HG03095 (cell line): Measurements from ENCODE around the gene RBM23.
"Not testable (repeated sequence)": the region's sequence is repeated elsewhere in the genome, so short reads cannot be mapped to it uniquely, and the experiment has no call there.

Experiments used
- ATAC-seq: cut with Tn5 transposase; IDR thresholded peaks from one replicate; pipeline ENCODE4 v1.9.1; 2021; ENCODE audit warnings: moderate library complexity; ENCODE audit not compliant: unreplicated experiment

RBM23 gene

GRCh38 chr14:22918804-22919600 lies at the start of gene RBM23:
TSS of gene RBM23 (minus strand) at chr14:22919149.
- ATAC-seq, result peak; percentile 86

- ATAC-seq, result no peak
Measured at GRCh38 chr14:22966783-22967269, 47.9 kb upstream of the RBM23 start.

- not testable (repeated sequence) for ATAC-seq
Measured at GRCh38 chr14:22965916-22966782, 47.2 kb upstream of the RBM23 start.

DNA sequence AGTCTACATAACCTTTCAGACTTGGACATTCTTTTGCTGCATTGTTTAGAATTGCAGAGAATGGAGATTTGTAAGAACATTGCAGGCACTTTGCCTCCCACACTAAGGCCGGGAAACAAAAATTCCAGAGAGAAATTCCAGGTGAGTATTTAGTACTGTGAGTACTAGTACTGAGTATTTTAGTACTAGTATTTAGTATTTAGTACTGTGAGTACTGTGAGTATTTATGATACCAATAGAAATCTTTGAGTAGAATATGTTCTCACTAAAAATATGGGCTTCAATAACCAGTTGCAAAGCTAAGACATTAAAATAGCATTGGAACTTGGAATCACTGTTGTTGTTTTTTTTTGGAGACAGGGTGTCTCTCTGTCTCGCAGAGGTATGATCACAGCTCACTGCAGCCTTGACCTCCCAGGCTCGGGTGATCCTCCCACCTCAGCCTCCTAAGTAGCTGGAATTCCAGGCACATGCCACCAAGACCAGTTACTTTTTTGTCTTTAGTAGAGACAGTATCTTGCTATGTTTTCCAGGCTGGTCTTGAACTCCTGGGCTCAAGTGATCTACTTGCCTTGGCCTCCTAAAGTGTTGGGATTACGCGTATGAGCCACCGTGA lies 43.2 kb upstream of the RBM23 start:
- no peak for ATAC-seq

DNA sequence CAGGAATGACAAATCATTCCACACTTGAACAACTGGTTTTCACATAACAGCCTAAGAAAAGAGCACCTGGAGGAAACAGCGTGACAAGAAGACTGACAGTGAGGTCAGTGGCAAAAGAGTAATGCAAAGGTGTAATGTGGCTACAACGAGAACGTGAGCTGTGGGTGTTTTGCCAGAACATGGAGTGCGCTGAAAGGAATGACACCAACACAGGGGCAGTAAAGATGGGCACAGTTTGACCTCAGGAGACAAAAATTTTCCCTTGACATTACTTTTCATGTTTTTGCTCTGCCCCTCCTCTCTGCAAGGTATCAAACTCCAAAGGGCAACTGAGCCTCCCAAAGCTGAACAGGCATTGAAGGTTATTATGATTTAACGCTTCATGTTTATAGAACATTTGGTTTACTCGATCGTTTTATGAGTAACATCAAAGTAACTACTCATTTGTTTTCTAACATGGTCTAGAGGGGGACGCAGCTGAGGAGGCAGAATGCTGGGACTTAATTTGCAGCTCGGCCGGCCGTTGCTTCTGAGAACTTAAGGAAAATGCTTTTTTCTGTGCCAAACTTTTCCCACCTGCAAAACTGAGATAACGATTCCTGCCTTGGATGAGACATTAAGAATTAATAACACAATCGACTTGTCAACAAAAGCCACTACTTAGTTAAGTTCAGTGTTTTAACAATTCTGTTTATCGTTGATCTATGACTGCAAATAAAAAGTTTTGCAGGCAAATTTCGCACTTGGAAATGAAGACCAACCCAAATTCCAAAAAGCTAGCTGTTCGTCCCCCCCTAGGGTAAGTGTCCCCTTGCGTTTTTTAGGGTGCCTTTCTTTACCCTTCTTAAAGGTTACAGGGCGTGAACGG lies 37.0 kb upstream of the RBM23 start:
- no peak for ATAC-seq

GRCh38 chr14:22952418-22952817 lies 33.5 kb upstream of the RBM23 start:
- ATAC-seq, result no peak

GRCh38 chr14:22951795-22952194 lies 32.8 kb upstream of the RBM23 start:
- ATAC-seq, result not testable (repeated sequence)

GRCh38 chr14:22945642-22946041 lies 26.7 kb upstream of the RBM23 start:
- ATAC-seq, result no peak

- ATAC-seq, result no peak
Measured at GRCh38 chr14:22939684-22940083, 20.7 kb upstream of the RBM23 start.

DNA sequence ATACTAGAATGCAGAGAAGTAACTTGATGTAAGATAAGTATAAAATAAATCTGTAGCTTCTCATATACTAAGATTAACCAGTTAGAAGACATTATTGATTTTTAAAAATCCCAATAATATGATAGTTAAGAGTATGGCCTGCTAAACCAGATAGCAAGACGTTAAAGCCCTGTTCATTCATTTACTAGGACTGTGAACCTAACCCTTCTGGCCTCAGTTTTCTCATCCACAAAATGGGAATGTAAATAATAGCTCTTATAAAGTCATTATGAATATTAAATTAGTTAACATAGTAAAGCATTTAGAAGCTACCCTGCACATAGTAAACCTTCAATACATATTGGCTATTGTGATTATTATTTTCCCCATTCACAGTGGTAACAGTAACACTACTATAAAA lies 16.2 kb upstream of the RBM23 start:
- ATAC-seq, result no peak

GRCh38 chr14:22932146-22932545 lies 13.2 kb upstream of the RBM23 start:
- ATAC-seq, result no peak

DNA sequence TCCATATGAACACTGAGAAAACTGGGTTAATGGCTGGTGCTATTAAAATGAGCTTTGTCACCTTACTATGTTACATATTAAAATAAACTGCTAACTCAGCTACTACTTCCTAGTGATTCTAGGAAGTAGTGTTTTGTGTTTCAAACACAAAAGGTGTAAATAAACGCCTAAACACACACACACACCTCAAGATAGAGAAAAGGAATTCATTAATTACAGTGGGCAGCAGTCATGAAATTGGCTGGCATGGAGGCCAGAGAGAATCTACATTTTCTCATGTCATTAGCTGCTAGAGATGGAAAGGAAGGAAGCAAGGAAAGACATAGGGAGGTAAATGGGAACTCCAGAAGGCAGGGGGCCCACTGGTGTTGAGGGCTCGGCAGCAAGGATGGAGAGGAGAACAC lies 11.0 kb upstream of the RBM23 start:
- no peak for ATAC-seq

GRCh38 chr14:22929104-22929960 lies 10.4 kb upstream of the RBM23 start, which contains the start of gene PRMT5:
TSS of gene PRMT5 (minus strand) at chr14:22929376. CDS start at chr14:22929361, 15 bp downstream.
- ATAC-seq, result peak; percentile 88

DNA sequence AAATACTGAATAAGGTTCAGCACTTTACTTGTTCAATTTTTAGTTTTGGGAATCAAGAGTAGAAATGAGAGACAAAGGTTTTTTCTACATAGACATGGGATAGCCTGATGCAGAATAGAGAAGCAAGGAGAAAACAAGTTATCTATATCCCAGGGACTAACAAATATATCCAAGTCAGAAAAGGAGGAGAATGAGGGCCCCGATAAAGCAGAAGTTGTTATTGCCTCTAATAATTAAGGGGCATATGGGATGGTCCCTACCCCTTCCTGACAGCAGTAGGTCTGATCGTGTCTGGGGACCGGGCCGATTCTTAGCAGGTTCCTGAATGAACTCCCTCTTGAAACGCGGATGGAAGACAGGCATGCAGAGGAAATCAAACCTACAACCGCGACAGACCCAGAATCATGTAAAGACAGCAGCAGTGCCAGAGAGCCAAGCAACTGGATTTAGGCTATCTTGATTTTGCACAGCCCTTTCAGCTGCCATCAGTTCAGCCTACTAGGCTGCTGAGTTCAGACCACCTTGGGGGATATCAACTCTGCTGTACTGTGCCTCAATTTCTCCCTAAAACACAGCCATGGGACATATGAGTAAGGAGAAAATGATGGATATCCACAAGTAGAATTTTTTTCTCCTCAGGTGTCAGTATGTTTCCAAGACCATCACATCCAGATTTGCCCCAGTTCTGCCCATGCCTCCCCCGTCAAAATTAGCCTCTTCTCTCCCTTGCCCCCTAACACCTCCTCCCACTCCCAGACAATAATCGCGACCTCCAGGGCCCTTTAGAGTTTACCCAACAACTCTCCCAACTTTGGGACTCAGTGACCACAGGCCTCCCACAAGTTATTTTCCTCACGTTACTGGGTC lies 9.5 kb upstream of the RBM23 start:
- ATAC-seq, result no peak

GRCh38 chr14:22926316-22926715 lies 7.4 kb upstream of the RBM23 start:
- no peak for ATAC-seq

DNA sequence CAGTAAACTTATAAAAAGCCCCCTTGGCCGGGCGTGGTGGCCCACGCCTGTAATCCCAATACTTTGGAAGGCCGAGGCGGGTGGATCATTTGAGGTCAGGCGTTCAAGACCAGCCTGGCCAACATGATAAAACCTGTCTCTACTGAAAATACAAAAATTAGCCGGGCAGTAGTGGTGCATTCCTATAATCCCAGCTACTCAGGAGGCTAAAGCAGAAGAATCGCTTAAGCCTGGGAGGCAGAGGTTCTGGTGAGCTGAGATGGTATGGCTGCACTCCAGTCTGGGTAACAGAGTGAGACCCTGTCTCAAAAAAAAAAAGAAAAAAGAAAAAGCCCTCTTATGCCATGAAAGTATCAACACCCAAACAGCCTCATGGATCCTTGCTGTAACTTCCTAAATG lies 6.6 kb upstream of the RBM23 start:
- ATAC-seq, result no peak

DNA sequence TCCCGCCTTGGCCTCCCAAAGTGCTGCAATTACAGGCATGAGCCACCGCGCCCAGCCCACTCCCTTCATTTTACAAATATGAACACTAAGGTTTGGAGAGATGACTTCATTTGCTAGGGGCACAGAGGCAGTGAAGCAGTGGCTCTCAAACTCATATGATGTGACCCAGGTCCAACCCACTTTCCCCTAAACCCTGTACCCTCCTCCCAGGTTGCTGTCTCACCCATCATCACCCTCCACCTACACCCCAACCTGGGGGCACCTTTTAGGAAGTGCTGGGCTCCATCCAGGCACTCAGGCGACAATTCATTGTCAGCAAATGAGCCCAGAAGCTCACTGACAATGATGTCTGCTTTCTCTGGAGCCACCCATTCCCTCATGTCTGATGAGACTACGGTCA lies 4.8 kb upstream of the RBM23 start:
- ATAC-seq, result no peak

DNA sequence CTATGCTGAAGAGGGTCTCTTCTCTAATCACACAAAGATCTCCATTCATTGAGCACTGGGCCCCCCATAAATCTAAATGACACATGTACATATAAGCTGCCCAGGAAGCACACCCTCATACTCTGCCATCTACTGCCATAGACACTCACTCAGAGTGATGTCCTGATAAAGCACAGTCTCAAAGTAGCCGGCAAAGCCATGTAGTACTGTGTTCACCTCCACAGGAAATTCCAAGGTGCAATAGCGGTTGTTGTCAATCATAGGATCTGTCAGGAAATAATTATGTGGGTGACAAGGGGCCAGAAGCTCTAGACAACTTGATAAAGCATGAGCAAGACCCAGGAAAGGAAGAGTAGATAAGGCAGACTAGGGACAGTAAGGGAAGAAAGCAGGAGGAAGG lies 3.3 kb upstream of the RBM23 start:
- no peak for ATAC-seq

GRCh38 chr14:22920697-22921096 lies 1.7 kb upstream of the RBM23 start:
- no peak for ATAC-seq
